EL (cell line): ENCODE data around the gene CNIH2.
"Not testable (repeated sequence)": the region's sequence is repeated elsewhere in the genome, so short reads cannot be mapped to it uniquely, and the experiment has no call there.

Source experiments
- DNase-seq: peaks from one replicate; pipeline ENCODE4 v3.0.0-alpha.2; 2016

CNIH2 gene

GRCh38 chr11:66259956-66260355, 18.0 kb upstream of the CNIH2 start:
- DNase-seq: no peak

- no peak for DNase-seq
Observed at GRCh38 chr11:66261578-66261977, 16.4 kb upstream of the CNIH2 start.

- no peak for DNase-seq
Observed at GRCh38 chr11:66262191-66262590, 15.8 kb upstream of the CNIH2 start.

GRCh38 chr11:66262696-66263095, 15.3 kb upstream of the CNIH2 start:
- no peak for DNase-seq

- no peak for DNase-seq
Observed at GRCh38 chr11:66263231-66263630, 14.7 kb upstream of the CNIH2 start.

GRCh38 chr11:66263785-66264184, 14.2 kb upstream of the CNIH2 start:
- DNase-seq: no peak

GRCh38 chr11:66264383-66264782, 13.6 kb upstream of the CNIH2 start:
- no peak for DNase-seq

- DNase-seq: no peak
Observed at GRCh38 chr11:66264914-66265313, 13.1 kb upstream of the CNIH2 start.

- no peak for DNase-seq
Observed at GRCh38 chr11:66265531-66266377, 12.2 kb upstream of the CNIH2 start.

- no peak for DNase-seq
Observed at GRCh38 chr11:66266378-66267038, 11.5 kb upstream of the CNIH2 start.

- DNase-seq: no peak
Observed at GRCh38 chr11:66267039-66267378, 11.0 kb upstream of the CNIH2 start.

GRCh38 chr11:66267379-66268243, 10.4 kb upstream of the CNIH2 start:
- peak; percentile 86 for DNase-seq

GRCh38 chr11:66268244-66268951, 9.6 kb upstream of the CNIH2 start, which contains the start of gene RAB1B:
Gene RAB1B, plus strand, starts transcription at chr11:66268639. Its CDS starts 41 bp downstream, at chr11:66268680.
- DNase-seq: peak; percentile 100

GRCh38 chr11:66268952-66269905, 8.7 kb upstream of the CNIH2 start:
- peak; percentile 72 for DNase-seq

- DNase-seq: no peak
Observed at GRCh38 chr11:66271816-66272215, 6.2 kb upstream of the CNIH2 start.

GRCh38 chr11:66272596-66272995, 5.4 kb upstream of the CNIH2 start:
- DNase-seq: no peak

- no peak for DNase-seq
Observed at GRCh38 chr11:66274219-66274618, 3.8 kb upstream of the CNIH2 start.

- no peak for DNase-seq
Observed at GRCh38 chr11:66275396-66275795, 2.6 kb upstream of the CNIH2 start.

- DNase-seq: no peak
Observed at GRCh38 chr11:66275984-66276612, 1.9 kb upstream of the CNIH2 start.

GRCh38 chr11:66276619-66277018, 1.4 kb upstream of the CNIH2 start:
- not testable (repeated sequence) for DNase-seq

GRCh38 chr11:66277064-66277463, 911 bp upstream of the CNIH2 start:
- DNase-seq: not testable (repeated sequence)
